ENCODE data around the gene IFT57. TPM values are rescaled to one million over a fixed set of nuclear protein-coding genes. Genes with fewer than 3 reads are reported as not detected.
"Not testable (repeated sequence)": the region's sequence is repeated elsewhere in the genome, so short reads cannot be mapped to it uniquely, and the experiment has no call there.

IFT57 gene
- total RNA-seq, 1 experiment from 2014 or later = 38.9 TPM

- ChIA-PET POLR2A (no interaction called here), CTCF (interaction anchor here (0.6 kb wide), 1 partner anchor 245 kb away, joined by 3 read pairs; no protein-coding TSS in a partner anchor)
- TF ChIP-seq CTCF (IDR thresholded peaks at IDR 0.05; ENCODE audit: unreplicated experiment) = no peak
- no peak for DNase-seq (ENCODE audit: unreplicated experiment)
- Mint-ChIP-seq H3K36me3 (ENCODE audit: insufficient read depth, unreplicated experiment) (no peaks in the 10 kb centered on the region), H3K4me1 (ENCODE audit: insufficient read depth, unreplicated experiment) (peaks cover 7% of the 10 kb centered on the region), H3K9me3 (ENCODE audit: unreplicated experiment) (no peaks in the 10 kb centered on the region), H3K27ac (ENCODE audit: low read depth, unreplicated experiment) (no peak overlapping the region), H3K27me3 (ENCODE audit: insufficient read depth, unreplicated experiment) (no peaks in the 10 kb centered on the region), H3K4me3 (ENCODE audit: unreplicated experiment) (no peak overlapping the region)
- no TSS peak for BruUV-seq (replicated peaks)
- intact Hi-C loops (cut with micrococcal nuclease) = loop anchor here (10.0 kb wide), 1 partner anchor 223 kb away; no protein-coding TSS in a partner anchor
Measured at GRCh38 chr3:108158251-108158650, 64.0 kb downstream of the IFT57 start.

- H3K4me3 Mint-ChIP-seq (ENCODE audit: unreplicated experiment) = no peak overlapping the region
- H3K27ac Mint-ChIP-seq (ENCODE audit: low read depth, unreplicated experiment) = no peak overlapping the region
- H3K36me3 Mint-ChIP-seq (ENCODE audit: insufficient read depth, unreplicated experiment) = no peaks in the 10 kb centered on the region
- POLR2A ChIA-PET = no interaction called here
- peaks cover 7% of the 10 kb centered on the region for H3K4me1 Mint-ChIP-seq (ENCODE audit: insufficient read depth, unreplicated experiment)
- no peaks in the 10 kb centered on the region for H3K27me3 Mint-ChIP-seq (ENCODE audit: insufficient read depth, unreplicated experiment)
- no peak for TF ChIP-seq CTCF (IDR thresholded peaks at IDR 0.05; ENCODE audit: unreplicated experiment)
- CTCF ChIA-PET = interaction anchor here (1.4 kb wide), 1 partner anchor 15 kb away, joined by 5 read pairs; no protein-coding TSS in a partner anchor
- intact Hi-C loops (cut with micrococcal nuclease) = loop anchor here (10.0 kb wide), 1 partner anchor 222 kb away; no protein-coding TSS in a partner anchor
- no TSS peak for BruUV-seq (replicated peaks)
- H3K9me3 Mint-ChIP-seq (ENCODE audit: unreplicated experiment) = no peaks in the 10 kb centered on the region
- no peak for DNase-seq (ENCODE audit: unreplicated experiment)
Measured at GRCh38 chr3:108157273-108157672, 65.0 kb downstream of the IFT57 start.

GRCh38 chr3:108156312-108156853 lies 65.8 kb downstream of the IFT57 start:
- no peaks in the 10 kb centered on the region for H3K9me3 Mint-ChIP-seq (ENCODE audit: unreplicated experiment)
- no peak overlapping the region for H3K27ac Mint-ChIP-seq (ENCODE audit: low read depth, unreplicated experiment)
- CTCF ChIA-PET = interaction anchor here (0.5 to 1.4 kb wide), 3 partner anchors 16 to 129 kb away, joined by 3 to 5 read pairs (median 3); no protein-coding TSS in a partner anchor
- intact Hi-C loops (cut with micrococcal nuclease) = loop anchor here (10.0 kb wide), 1 partner anchor 222 kb away; no protein-coding TSS in a partner anchor
- no peak overlapping the region for H3K4me3 Mint-ChIP-seq (ENCODE audit: unreplicated experiment)
- no peak for DNase-seq (ENCODE audit: unreplicated experiment)
- peaks cover 7% of the 10 kb centered on the region for H3K4me1 Mint-ChIP-seq (ENCODE audit: insufficient read depth, unreplicated experiment)
- no peaks in the 10 kb centered on the region for H3K27me3 Mint-ChIP-seq (ENCODE audit: insufficient read depth, unreplicated experiment)
- POLR2A ChIA-PET = interaction anchor here (0.6 kb wide), 1 partner anchor 289 kb away, joined by 3 read pairs; no protein-coding TSS in a partner anchor
- BruUV-seq (replicated peaks) = no TSS peak
- no peak for TF ChIP-seq CTCF (IDR thresholded peaks at IDR 0.05; ENCODE audit: unreplicated experiment)
- H3K36me3 Mint-ChIP-seq (ENCODE audit: insufficient read depth, unreplicated experiment) = no peaks in the 10 kb centered on the region

- H3K27ac Mint-ChIP-seq (ENCODE audit: low read depth, unreplicated experiment); H3K4me1 Mint-ChIP-seq (ENCODE audit: insufficient read depth, unreplicated experiment); H3K27me3 Mint-ChIP-seq (ENCODE audit: insufficient read depth, unreplicated experiment); DNase-seq (ENCODE audit: unreplicated experiment); H3K9me3 Mint-ChIP-seq (ENCODE audit: unreplicated experiment); H3K36me3 Mint-ChIP-seq (ENCODE audit: insufficient read depth, unreplicated experiment); H3K4me3 Mint-ChIP-seq (ENCODE audit: unreplicated experiment); BruUV-seq (replicated peaks): not testable (repeated sequence)
- intact Hi-C loops (cut with micrococcal nuclease) = loop anchor here (10.0 kb wide), 1 partner anchor 221 kb away; no protein-coding TSS in a partner anchor
- ChIA-PET CTCF (interaction anchor here (0.6 kb wide), 1 partner anchor 128 kb away, joined by 3 read pairs; no protein-coding TSS in a partner anchor), POLR2A (interaction anchor here (0.6 kb wide), 1 partner anchor 289 kb away, joined by 3 read pairs; no protein-coding TSS in a partner anchor)
Measured at GRCh38 chr3:108155642-108156041, 66.6 kb downstream of the IFT57 start.
